DMS79 (cell line): ENCODE data around the gene NSD2.
"Not testable (repeated sequence)": the region's sequence is repeated elsewhere in the genome, so short reads cannot be mapped to it uniquely, and the experiment has no call there.

Experiments used
- DNase-seq: peaks from one replicate; lab custom pipeline; 2025; lab: John Stamatoyannopoulos, UW

The NSD2 gene

DNA sequence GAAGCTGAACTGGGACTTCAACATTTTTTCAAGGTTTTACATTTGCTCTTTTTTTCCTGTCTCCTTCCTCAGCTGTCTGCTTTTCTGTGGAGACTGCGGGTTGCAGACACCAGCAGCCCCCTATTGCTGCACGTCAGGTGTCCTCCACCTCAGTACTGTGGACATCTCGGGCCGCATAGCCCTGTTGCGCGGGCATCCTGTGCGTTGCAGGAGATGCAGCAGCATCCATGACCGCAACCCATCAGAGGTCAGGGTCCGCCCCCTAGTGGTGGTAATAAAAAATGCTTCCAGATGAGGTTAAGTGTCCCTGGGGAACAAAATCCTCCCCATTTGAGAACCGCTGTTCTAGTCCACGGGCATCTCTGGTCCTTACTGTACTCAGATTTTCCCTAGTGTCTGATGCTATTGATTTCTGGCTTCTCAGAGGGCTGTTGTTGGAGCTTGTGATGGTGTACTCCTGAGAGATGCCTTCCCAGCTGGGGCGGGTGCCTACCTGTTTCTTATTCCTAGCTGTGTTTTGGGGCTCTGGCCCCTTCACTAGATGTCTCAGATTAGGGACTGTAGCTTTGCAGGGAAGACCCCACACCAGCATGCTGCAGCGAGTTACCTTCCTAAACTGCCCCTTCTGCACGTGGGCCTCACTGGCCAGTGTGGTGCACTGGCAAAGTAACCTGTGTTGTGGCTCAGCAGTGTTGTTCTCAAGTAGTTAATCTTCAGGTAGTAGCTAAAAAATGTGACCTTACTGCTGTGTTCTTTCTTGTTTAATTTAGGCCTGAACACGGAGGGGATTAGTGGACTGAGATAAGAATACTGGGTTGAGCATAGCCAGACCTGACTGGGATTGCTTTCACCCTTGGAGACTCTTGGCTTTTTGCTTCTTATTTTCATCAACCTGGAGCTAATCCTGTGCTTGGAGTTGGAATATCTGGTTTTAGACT lies 28.2 kb downstream of the NSD2 start:
- peak; percentile 13 for DNase-seq

- no peak for DNase-seq
Measured at GRCh38 chr4:1900087-1900433, 28.9 kb downstream of the NSD2 start.

DNA sequence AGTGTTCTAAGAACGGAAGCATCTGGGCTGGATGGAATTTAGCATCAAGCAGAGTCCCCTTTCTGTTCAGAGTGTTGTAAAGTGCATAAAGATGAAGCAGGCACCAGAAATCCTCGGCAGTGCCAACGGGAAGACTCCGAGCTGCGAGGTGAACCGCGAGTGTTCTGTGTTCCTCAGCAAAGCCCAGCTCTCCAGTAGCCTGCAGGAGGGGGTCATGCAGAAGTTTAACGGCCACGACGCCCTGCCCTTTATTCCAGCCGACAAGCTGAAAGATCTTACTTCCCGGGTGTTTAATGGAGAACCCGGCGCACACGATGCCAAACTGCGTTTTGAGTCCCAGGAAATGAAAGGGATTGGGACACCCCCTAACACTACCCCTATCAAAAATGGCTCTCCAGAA lies 29.4 kb downstream of the NSD2 start:
- no peak for DNase-seq

- no peak for DNase-seq
Measured at GRCh38 chr4:1901127-1901526, 29.9 kb downstream of the NSD2 start.

GRCh38 chr4:1902243-1902642 lies 31.1 kb downstream of the NSD2 start:
- no peak for DNase-seq

GRCh38 chr4:1903035-1903434 lies 31.8 kb downstream of the NSD2 start:
- no peak for DNase-seq

DNA sequence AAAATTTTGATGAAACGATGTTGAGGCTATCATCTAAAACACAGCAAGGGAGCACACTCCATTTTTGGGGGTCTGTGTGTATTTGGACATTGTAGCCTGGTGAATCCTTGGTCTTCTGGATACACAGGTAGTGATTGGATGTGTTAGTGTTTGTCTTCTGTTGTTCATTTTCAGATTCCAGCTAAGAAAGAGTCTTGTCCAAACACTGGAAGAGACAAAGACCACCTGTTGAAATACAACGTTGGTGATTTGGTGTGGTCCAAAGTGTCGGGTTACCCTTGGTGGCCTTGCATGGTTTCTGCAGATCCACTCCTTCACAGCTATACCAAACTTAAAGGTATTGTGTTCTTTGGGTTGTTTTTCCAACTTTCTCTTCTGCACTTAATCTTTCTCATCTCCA lies 32.8 kb downstream of the NSD2 start:
- no peak for DNase-seq

DNA sequence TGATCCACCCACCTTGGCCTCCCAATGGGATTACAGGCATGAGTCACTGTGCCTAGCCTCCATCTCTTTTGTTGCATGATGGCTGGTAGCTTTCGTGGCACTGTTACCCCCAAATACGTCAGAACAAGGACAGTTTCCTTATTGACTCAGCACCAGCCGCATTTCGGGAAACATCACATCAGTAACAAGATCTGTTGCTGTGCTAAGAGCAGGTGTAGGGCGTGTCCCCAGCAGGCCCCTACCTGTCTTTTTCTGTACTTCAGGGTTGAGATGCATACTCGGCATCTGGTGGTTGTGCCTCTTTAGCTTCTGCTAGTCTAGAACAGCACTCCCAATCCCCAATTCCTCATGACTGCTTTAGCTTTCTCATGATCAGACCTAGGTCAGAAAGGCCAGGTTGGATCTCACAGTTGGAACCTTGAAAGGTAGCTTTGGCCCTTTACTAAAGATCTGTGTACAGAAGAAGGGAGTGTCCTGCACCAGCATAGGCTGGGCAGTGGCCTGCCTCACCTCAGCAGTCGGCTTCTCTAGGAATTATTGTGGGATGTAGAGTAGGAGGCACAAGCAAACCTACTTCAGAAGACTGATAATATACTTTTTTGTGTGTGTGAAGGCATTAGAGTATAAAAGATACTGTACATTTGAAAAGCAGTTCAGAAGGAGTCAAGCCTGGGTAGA lies 36.8 kb downstream of the NSD2 start:
- DNase-seq: peak; percentile 14

DNA sequence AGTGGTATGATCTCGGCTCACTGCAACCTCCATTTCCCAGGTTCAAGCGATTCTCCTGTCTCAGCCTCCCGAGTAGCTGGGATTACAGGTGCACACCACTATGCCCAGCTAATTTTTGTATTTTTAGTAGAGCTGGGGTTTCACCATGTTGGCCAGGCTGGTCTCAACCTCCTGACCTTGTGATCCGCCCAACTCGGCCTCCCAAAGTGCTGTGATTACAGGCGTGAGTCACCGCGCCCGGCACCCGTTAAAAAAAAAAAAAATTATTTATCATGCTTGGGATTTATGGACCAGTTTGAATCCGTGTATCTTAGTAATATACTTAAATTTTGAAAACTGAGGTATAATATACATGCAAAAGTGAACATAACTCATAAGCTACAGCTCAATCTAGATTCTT lies 38.5 kb downstream of the NSD2 start:
- DNase-seq: not testable (repeated sequence)

DNA sequence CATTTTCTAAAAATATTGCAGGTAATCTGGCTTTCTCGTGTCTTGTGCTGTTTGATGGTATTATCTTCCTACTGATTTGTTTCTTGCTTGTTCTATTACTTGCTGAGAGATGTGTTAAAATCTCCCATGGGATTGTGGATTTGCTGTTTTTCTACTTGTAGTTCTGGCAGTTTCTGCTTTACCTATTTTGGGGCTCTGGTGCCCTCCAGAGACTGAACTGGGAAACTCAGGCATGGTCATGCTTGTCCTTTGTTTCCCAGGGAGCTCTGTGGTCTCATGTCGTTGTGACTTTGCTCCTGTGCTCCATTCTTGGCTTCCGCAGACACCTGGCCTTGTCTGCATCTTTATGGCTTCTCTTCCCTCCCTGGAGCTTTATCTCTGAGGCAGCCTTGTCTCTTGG lies 39.5 kb downstream of the NSD2 start:
- no peak for DNase-seq

DNA sequence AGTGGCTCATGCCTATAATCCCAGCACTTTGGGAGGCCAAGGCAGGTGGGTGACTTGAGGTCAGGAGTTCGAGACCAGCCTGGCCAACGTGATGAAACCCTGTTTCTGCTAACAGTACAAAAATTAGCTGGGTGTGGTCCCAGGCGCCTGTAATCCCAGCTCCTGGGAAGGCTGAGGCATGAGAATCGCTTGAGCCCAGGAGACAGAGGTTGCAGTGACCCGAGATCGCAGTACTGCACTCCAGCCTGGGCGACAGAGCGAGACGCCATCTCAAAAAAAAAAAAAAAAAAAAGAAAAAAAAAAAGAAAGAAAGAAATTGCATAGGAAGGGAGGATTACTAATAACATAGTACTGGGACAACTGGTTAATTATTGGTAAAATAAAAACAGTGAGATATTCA lies 40.1 kb downstream of the NSD2 start:
- DNase-seq: not testable (repeated sequence)

DNA sequence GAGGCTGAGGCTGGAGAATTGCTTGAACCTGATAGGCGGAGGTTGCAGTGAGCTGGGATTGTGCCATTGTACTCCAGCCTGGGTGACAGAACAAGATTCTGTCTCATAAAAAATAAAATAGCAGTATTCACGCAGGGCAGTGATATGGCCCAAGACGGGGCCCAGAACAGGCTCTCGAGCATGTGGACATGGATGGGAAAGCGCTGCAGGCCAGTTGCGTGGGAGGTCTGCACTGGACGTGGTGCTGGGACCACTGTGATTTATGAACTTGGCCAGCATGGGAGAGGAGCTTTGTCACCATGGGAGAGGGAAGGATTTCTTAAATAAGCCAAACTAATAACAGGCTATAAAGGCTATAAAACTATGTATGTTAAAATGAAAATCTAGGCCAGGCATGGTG lies 51.6 kb downstream of the NSD2 start:
- no peak for DNase-seq

DNA sequence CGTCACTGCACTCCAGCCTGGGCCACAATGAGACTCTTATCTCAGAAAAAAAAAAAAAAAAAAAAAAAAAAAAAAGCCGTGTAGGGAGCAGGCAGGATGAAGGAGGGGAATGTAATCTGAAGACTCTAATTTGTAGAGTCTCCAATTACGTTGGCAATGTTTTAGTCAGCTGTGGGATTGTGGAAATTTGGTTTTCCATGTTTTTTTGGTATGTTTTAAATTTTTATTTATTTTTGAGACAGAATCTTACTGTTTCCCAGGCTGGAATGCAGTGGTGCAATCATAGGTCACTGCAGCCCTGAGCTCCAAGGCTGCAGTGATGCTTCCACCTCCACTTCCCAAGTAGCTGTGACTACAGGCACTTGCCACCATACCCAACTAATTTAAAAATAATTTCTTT lies 56.5 kb downstream of the NSD2 start:
- DNase-seq: no peak

DNA sequence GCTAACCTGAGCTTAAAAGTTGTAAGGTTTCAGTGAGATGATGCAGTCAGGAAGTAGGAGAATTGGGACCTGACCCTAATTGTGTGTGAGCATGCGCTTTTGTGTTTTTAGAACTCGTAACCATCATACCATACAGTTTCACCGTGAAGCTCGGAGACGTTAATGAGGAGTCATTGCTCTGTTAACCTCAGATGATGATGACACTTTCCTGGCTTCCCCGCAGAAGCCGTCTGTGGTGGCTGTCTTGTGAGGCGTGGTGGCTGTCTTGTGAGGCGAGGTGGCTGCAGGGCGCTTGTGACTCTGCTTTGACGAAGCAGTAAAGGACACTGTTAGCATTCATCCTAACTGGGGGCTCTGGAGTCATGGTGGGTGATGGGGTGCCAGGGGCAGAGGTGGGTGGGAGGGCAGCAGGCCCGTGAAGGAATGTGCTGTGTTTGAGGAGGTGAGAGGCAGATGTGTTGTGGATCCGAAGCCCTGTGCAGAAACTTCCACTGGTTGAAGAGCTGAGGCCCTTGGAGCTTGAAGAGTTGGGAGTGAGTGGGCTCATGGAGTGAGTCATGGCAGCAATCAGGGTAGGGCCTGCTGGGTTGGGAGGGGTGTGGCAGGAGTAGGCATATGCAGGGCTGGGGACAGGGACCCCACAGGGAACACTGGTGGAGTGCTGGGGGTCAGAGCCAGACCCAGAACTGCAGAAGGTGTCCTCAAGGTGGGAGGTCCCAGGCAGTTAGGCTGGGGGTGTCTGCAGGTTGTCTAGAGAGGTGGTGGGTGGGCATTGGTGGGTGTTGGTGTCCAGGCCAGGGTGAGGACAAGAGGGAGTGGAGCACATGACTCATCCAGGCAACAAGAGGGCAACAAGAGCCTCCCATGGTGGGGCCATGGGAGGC lies 57.4 kb downstream of the NSD2 start:
- DNase-seq: no peak

GRCh38 chr4:1932736-1933135 lies 61.5 kb downstream of the NSD2 start:
- no peak for DNase-seq

- DNase-seq: no peak
Measured at GRCh38 chr4:1933700-1934099, 62.5 kb downstream of the NSD2 start.

DNA sequence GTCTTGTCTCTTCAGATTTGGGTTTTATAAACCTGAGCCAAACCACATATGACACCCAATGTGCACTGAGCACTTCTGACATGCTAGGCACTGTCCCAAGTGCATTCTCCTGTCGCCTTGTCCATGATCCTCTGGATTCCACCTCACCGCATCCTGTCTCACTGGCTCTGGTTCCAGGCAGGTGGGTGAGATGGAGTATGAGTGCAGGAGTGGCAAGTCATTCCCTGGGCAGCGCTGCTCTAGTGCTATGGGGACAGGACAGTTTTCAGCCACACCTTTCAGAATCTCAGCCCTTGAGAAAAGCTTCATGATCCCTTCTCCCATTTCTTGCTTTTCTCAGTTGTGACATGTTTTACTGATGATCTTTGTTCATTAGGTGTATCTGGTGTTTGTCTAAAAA lies 66.4 kb downstream of the NSD2 start:
- no peak for DNase-seq

GRCh38 chr4:1938027-1938426 lies 66.8 kb downstream of the NSD2 start:
- DNase-seq: no peak

DNA sequence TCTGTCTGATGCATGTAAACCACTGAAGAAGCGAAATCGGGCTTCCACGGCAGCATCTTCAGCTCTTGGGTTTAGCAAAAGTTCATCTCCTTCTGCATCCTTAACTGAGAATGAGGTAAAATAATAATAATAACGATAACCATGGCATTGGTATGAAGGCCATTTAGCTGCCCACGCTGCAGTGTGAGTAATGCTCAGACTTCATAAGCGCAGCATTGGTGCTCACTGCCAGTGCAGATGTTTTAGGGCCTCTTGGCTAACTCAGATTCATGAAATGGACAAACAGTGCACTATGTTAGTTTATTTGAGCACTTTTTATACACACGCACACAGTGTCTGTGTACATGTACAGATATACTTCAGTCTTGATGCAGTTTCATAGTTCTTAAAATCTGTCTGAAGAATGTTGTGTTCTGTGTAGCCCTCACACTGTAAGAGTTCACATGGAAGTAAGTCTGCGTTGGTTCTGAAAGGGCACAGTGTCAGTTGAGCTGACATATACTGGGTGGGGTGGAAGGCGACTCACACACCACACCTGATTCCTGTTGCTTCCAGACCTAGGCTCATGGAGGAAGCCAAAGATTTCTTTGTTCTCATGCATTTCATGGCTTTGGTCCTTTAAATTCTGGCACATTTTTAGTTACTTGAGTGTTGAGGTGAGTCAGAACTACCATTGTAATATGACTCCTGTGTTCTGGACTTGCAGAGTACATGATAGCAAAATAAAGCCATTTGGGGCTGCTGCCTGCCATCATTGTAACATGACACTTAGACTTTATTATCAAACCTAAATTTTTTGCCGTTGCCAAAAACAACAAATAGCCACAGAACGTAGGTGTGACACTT lies 68.7 kb downstream of the NSD2 start:
- no peak for DNase-seq

GRCh38 chr4:1940566-1940965 lies 69.4 kb downstream of the NSD2 start:
- no peak for DNase-seq

DNA sequence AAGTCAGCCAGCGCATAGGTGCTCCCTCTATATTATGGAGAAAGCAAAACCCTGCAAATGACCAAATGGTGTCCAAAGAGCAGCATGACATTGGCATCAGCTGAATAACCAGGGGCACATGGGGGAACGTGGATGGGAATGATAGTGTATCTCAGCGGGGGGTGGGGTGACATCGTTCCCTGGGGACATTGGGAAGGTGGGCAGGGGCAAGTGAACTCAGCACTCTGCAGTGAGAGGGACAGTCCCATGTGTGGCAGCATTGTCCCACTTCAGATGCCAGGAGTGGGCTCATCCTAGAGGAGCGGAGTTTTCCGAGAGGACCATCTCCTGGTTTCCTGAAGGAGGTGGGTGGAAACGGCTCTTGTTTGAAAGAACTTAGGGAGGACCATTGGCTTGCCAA lies 72.7 kb downstream of the NSD2 start:
- no peak for DNase-seq
